HG02571 (cell line): ENCODE measurements around the gene CACNA1H.
"Not testable (repeated sequence)": the region's sequence is repeated elsewhere in the genome, so short reads cannot be mapped to it uniquely, and the experiment has no call there.

Experiments used
- ATAC-seq: cut with Tn5 transposase; IDR thresholded peaks from one replicate; pipeline ENCODE4 v1.9.1; 2021; ENCODE audit warnings: mild to moderate bottlenecking, moderate library complexity; ENCODE audit not compliant: unreplicated experiment

The CACNA1H gene

GRCh38 chr16:1221628-1222552 lies 69.0 kb downstream of the CACNA1H start:
- no peak for ATAC-seq

- no peak for ATAC-seq
These were observed 69.8 kb downstream of the CACNA1H start for GRCh38 chr16:1222553-1223354.

GRCh38 chr16:1223355-1224214 lies 70.7 kb downstream of the CACNA1H start:
- no peak for ATAC-seq

GRCh38 chr16:1224558-1224957 lies 71.7 kb downstream of the CACNA1H start:
- no peak for ATAC-seq

- ATAC-seq, result no peak
These were observed 72.1 kb downstream of the CACNA1H start, which contains the start of gene TPSG1 for GRCh38 chr16:1225051-1225451. Gene TPSG1, minus strand, starts transcription at chr16:1225268. Its CDS starts 16 bp downstream, at chr16:1225252.

- ATAC-seq, result not testable (repeated sequence)
These were observed 72.9 kb downstream of the CACNA1H start for GRCh38 chr16:1225728-1226311.

- ATAC-seq, result not testable (repeated sequence)
These were observed 73.8 kb downstream of the CACNA1H start for GRCh38 chr16:1226692-1227091.

GRCh38 chr16:1228227-1228626 lies 75.3 kb downstream of the CACNA1H start:
- not testable (repeated sequence) for ATAC-seq

GRCh38 chr16:1229476-1229875 lies 76.6 kb downstream of the CACNA1H start:
- not testable (repeated sequence) for ATAC-seq

GRCh38 chr16:1230084-1230470 lies 77.2 kb downstream of the CACNA1H start, which contains the start of gene TPSB2:
Gene TPSB2, minus strand, starts transcription at chr16:1230184. Its CDS starts 233 bp downstream, at chr16:1229951.
- ATAC-seq, result not testable (repeated sequence)

GRCh38 chr16:1230471-1231212 lies 77.7 kb downstream of the CACNA1H start:
- not testable (repeated sequence) for ATAC-seq

GRCh38 chr16:1231301-1231700 lies 78.4 kb downstream of the CACNA1H start:
- not testable (repeated sequence) for ATAC-seq

GRCh38 chr16:1232049-1232748 lies 79.3 kb downstream of the CACNA1H start:
- ATAC-seq, result not testable (repeated sequence)

- ATAC-seq, result not testable (repeated sequence)
These were observed 83.8 kb downstream of the CACNA1H start for GRCh38 chr16:1236659-1237058.

- no peak for ATAC-seq
These were observed 85.1 kb downstream of the CACNA1H start for GRCh38 chr16:1237990-1238389.

GRCh38 chr16:1238909-1239308 lies 86.0 kb downstream of the CACNA1H start:
- not testable (repeated sequence) for ATAC-seq

GRCh38 chr16:1239575-1239974 lies 86.7 kb downstream of the CACNA1H start:
- not testable (repeated sequence) for ATAC-seq

- ATAC-seq, result not testable (repeated sequence)
These were observed 87.5 kb downstream of the CACNA1H start, which contains the start of gene TPSAB1 for GRCh38 chr16:1240436-1240835. Gene TPSAB1, plus strand, starts transcription at chr16:1240705. Its CDS starts 234 bp downstream, at chr16:1240939.

- ATAC-seq, result not testable (repeated sequence)
These were observed 88.2 kb downstream of the CACNA1H start for GRCh38 chr16:1241081-1241480.
